GM12872 (cell line): ENCODE measurements around the gene SMIM23.

ENCODE experiments used
- TF ChIP-seq, protein P1 (sequence below): IDR thresholded peaks from 3 replicates; pipeline ENCODE4 v1.5.1; 2011; ENCODE audit warnings: low read depth, mild to moderate bottlenecking, low read length, moderate library complexity; ENCODE audit not compliant: insufficient read depth

Gene SMIM23

DNA sequence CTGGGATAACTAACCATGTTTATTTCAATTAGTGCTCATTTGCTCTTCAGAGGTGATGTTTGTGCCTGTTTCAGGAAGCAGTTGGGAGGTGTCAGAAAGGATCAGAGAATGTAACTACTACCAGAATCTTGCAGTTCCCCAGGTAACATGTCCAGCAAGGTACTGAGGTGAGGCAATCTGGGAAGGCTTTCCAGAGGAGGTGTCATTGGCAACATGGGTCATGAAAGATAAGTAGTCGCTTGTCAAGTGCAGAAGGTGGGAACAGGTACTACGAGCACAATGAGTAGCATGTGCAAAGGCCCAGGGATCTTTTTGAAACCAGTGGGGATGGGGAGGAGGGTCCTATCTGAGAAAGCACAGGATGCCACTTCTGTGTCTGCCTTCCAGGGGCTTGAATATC, 4.8 kb downstream of the SMIM23 start:
- TF ChIP-seq, protein P1, sequence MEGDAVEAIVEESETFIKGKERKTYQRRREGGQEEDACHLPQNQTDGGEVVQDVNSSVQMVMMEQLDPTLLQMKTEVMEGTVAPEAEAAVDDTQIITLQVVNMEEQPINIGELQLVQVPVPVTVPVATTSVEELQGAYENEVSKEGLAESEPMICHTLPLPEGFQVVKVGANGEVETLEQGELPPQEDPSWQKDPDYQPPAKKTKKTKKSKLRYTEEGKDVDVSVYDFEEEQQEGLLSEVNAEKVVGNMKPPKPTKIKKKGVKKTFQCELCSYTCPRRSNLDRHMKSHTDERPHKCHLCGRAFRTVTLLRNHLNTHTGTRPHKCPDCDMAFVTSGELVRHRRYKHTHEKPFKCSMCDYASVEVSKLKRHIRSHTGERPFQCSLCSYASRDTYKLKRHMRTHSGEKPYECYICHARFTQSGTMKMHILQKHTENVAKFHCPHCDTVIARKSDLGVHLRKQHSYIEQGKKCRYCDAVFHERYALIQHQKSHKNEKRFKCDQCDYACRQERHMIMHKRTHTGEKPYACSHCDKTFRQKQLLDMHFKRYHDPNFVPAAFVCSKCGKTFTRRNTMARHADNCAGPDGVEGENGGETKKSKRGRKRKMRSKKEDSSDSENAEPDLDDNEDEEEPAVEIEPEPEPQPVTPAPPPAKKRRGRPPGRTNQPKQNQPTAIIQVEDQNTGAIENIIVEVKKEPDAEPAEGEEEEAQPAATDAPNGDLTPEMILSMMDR: no peak

DNA sequence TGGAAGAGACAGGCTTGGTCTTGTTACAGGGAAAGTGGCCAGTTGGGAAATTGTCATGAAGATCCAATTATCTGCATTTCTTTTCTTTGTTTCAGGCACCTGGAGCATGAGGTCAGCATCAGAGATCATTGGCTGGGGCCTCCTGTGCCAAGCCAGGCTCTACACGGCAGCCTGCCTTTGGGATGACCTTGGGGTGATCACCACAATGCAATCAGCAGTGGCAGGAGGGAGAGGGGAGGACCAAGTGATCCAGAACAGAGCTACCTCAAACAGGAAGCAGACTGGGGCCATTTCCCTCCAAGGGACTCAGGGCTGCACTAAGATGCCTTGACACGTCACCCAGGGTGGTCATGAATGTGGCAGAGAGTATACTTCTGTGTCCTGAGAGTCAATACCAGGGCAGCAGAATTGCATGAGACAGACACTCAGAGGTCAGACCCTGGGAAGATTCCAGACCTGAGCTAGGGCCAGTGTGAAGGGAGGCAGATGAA, 8.9 kb downstream of the SMIM23 start:
- TF ChIP-seq, protein P1: no peak

DNA sequence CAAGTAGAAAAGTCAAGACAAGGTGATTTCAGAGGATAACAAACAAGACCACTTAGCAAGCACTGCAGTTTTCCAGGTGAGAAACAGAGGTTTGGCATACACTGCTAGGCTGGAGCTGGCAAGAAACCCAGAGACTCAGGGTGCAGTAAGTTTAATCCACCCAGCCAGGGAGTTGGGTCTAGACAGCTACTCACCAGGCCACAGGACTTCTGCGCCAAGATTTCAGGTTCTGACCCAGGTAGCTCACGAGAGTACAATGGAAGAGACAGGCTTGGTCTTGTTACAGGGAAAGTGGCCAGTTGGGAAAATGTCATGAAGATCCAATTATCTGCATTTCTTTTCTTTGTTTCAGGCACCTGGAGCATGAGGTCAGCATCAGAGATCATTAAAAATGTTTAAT, 9.8 kb downstream of the SMIM23 start:
- TF ChIP-seq, protein P1: no peak

DNA sequence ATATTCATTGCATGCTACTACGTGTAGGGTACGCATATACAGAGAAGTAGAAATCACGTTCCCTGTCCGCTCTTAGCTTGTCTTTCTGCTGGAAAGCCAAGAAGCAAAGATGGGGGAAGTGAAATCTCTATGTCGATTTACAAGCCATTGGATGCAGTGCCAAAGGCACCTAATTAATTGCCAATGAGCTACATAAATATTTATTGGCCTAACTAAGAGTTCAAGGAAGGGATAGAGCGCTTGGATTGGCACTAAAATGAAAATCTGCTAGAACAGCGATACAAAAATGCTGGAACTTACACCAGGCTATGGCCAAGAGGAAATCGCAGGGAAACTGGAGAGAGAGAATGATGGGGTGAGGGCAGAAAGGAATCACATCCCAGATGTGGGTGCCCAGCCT, 10.8 kb downstream of the SMIM23 start:
- TF ChIP-seq, protein P1: no peak

DNA sequence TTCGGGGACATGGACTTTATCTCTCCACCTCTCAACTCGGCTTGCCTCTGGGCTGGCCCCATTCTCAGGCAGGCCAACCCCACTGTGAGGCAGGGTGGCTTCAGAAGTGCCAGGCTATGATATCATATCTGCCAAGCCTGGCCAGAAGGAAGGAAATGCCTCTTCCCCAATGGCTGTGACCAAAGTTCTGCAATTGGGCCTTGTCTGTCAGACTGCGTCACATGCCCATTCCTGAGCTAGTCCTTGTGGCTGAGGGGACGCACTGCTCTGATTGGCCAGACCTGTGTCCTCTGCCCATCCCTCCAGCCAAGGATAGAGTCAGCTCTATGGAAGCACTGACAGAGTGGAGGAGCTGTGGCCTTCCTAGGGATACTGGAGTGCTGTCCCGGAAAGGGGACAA, 11.9 kb downstream of the SMIM23 start:
- TF ChIP-seq, protein P1: no peak

DNA sequence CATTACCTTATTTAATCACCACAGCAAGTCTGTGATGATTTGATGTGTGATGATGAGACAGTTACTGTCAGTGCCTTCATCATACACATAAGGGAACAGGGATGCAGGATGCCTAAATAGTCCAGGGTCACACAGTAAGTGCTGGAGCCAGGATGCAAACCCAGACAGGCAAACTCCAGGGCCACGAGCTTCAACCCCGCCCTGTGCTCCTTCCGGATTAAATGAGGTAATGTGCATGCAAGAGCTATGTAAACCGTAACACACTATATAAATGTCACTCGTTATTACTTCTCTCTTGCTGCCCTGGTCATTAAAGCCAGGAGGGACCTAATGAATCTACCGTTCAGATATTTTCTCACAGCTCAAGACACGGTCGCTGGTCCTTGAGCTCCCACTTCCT, 12.8 kb downstream of the SMIM23 start:
- TF ChIP-seq, protein P1: no peak

DNA sequence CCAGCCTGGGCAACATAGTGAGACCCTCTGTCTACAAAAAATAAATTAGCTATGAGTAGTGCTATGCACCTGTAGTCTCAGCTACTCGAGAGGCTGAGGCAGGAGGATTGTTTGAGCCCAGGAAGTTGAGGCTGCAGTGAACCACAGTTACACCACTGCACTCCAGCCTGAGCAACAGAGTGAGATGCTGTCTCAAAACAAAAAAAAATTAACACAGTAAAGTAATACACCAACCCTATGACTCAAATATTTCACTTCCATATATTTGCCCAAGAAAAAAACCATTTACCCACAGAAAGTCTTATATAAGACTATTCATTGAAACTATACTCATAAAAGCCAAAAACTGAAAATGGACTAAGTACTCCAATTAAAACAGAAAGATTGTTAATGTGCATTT, 16.2 kb downstream of the SMIM23 start:
- TF ChIP-seq, protein P1: no peak

DNA sequence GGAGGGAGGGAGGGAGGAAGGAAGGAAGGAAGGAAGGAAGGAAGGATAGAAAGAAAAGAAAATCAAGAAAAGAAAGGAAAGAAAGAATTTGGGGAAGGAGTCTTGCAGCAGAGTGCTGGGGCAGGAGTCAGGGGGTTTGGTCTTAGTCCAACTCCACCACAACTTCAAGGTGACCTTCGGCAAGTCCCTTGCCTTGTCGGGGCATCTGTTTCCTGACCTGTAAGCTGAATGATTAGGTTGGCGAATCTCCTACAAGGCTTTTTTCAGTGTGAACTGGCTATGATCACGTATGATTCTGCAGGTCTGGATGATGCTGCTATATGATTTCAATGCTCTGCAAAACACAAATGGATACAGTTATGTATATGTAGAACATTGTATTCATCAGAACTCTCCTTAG, 20.1 kb downstream of the SMIM23 start:
- TF ChIP-seq, protein P1: no peak
